GM23338 (cell line): Measurements from ENCODE around the gene SCYGR1. TPM values are rescaled to one million over a fixed set of nuclear protein-coding genes. Genes with fewer than 3 reads are reported as not detected.
A peak's percentile ranks its signal among the peaks of the same experiment; 100 is the strongest.

Source experiments
- ATAC-seq: fragments of 200-7000 bp; cut with Tn5 transposase; 3 replicates; pipeline ENCODE4 v1.9.1; 2020
- DNase-seq: peaks from one replicate; pipeline ENCODE4 v3.0.0-alpha.2; 2015; ENCODE audit warnings: low spot score
- H2AFZ ChIP-seq: fragments of 200-600 bp; sonication (generic); 2 replicates; pipeline ENCODE4 v1.8.0; 2016; ENCODE audit warnings: antibody characterized with exemption, mild to moderate bottlenecking, moderate library complexity
- H3F3A ChIP-seq: fragments of 200-600 bp; sonication (generic); replicated peaks from 2 replicates; pipeline ENCODE4 v1.8.0; 2017; ENCODE audit warnings: antibody characterized with exemption, mixed run types, low read depth
- H3K27ac ChIP-seq: fragments of 200-600 bp; sonication (generic); 2 replicates; pipeline ENCODE4 v1.6.1; 2016; ENCODE audit warnings: low read depth
- H3K27me3 ChIP-seq: fragments of 200-600 bp; sonication (generic); 2 replicates; pipeline ENCODE4 v1.8.0; 2016; ENCODE audit warnings: mild to moderate bottlenecking, mixed run types, moderate library complexity; ENCODE audit not compliant: insufficient read depth
- H3K36me3 ChIP-seq: fragments of 200-600 bp; sonication (generic); 2 replicates; pipeline ENCODE4 v1.8.0; 2016; ENCODE audit warnings: mild to moderate bottlenecking; ENCODE audit not compliant: insufficient read depth
- H3K4me1 ChIP-seq: fragments of 200-600 bp; sonication (generic); 2 replicates; pipeline ENCODE4 v1.8.0; 2016; ENCODE audit warnings: mild to moderate bottlenecking, moderate library complexity; ENCODE audit not compliant: insufficient read depth
- H3K4me2 ChIP-seq: fragments of 200-600 bp; sonication (generic); 2 replicates; pipeline ENCODE4 v1.7.1; 2017; ENCODE audit warnings: mixed run types
- H3K4me3 ChIP-seq: fragments of 200-600 bp; sonication (generic); 2 replicates; pipeline ENCODE4 v1.6.1; 2016; ENCODE audit warnings: mixed run types
- H3K79me2 ChIP-seq: fragments of 200-600 bp; sonication (generic); replicated peaks from 2 replicates; pipeline ENCODE4 v1.8.0; 2017; ENCODE audit warnings: mild to moderate bottlenecking; ENCODE audit not compliant: insufficient read depth
- H3K9me2 ChIP-seq: fragments of 200-600 bp; sonication (generic); 2 replicates; pipeline ENCODE4 v1.8.0; 2017; ENCODE audit not compliant: insufficient read depth
- H4K20me1 ChIP-seq: fragments of 200-600 bp; sonication (generic); replicated peaks from 2 replicates; pipeline ENCODE4 v1.8.0; 2017; ENCODE audit warnings: mild to moderate bottlenecking; ENCODE audit not compliant: insufficient read depth
- H3K27ac Mint-ChIP-seq: 2 replicates; pipeline ENCODE4 v1.8.0; 2020; ENCODE audit warnings: inconsistent platforms, mild to moderate bottlenecking, moderate library complexity, mixed read lengths
- H3K27me3 Mint-ChIP-seq: 3 replicates; pipeline ENCODE4 v1.8.0; 2022; ENCODE audit warnings: low read depth, mild to moderate bottlenecking, moderate library complexity, mixed read lengths, inconsistent platforms; ENCODE audit not compliant: insufficient read depth, poor library complexity
- H3K36me3 Mint-ChIP-seq: 3 replicates; pipeline ENCODE4 v1.8.0; 2021; ENCODE audit warnings: low read depth, mild to moderate bottlenecking, inconsistent platforms, moderate library complexity, mixed read lengths
- H3K4me1 Mint-ChIP-seq: 3 replicates; pipeline ENCODE4 v1.8.0; 2020; ENCODE audit warnings: mild to moderate bottlenecking, inconsistent platforms, mixed read lengths
- H3K4me3 Mint-ChIP-seq: 3 replicates; pipeline ENCODE4 v1.8.0; 2021; ENCODE audit warnings: moderate library complexity, mild to moderate bottlenecking, inconsistent platforms, mixed read lengths
- H3K9me3 Mint-ChIP-seq: 3 replicates; pipeline ENCODE4 v1.8.0; 2020; ENCODE audit warnings: moderate library complexity, mild to moderate bottlenecking, inconsistent platforms, mixed read lengths
- EZH2 ChIP-seq: fragments of 200-600 bp; sonication (generic); IDR thresholded peaks from one replicate; pipeline ENCODE4 v1.8.0; 2017; ENCODE audit warnings: antibody characterized with exemption, mild to moderate bottlenecking, low read depth; ENCODE audit not compliant: unreplicated experiment
- ZNF331 ChIP-seq: fragments of 250-450 bp; sonication (Bioruptor Pico); IDR thresholded peaks from 2 replicates; pipeline ENCODE4 v1.5.0; 2020; ENCODE audit warnings: low read depth, mild to moderate bottlenecking, moderate library complexity
- polyA plus RNA-seq: library from polyadenylated mRNA; unstranded; fragments of >200 nt; fragmentation: Nextera tagmentation; extraction: Ambion mirVana; gene quantifications from 2 replicates; pipeline ENCODE4 v1.2.1, GENCODE V29; 2016
- total RNA-seq: library from RNA; depleted of rRNA; stranded (reverse); fragments of >200 nt; shearing (Covaris generic); gene quantifications from 2 replicates; pipeline ENCODE4 v1.2.3, GENCODE V29; 2014
- TF ChIP-seq, protein P1 (sequence below): IDR thresholded peaks from 2 replicates; pipeline ENCODE4 v1.6.1; 2016; ENCODE audit warnings: antibody characterized with exemption
- TF ChIP-seq, protein P2 (sequence below), 2 experiments: fragments of 200-600 bp in 1 of 2; sonication (generic) in 1 of 2; conservative IDR thresholded peaks; 2 replicates each; pipeline versions ENCODE4 v1.5.1 to v1.6.1; 2016 to 2017; ENCODE audit warnings: antibody characterized with exemption in 2 of 2, low read depth in 2 of 2, mild to moderate bottlenecking in 2 of 2, moderate library complexity in 1 of 2
- TF ChIP-seq, protein P3 (sequence below): fragments of 250-450 bp; sonication (Bioruptor Pico); IDR thresholded peaks from 2 replicates; pipeline ENCODE4 v1.5.0; 2020; ENCODE audit warnings: mild to moderate bottlenecking, moderate library complexity

The SCYGR1 gene
- total and polyA plus RNA-seq, 2 experiments from 2014 or later: not detected

DNA sequence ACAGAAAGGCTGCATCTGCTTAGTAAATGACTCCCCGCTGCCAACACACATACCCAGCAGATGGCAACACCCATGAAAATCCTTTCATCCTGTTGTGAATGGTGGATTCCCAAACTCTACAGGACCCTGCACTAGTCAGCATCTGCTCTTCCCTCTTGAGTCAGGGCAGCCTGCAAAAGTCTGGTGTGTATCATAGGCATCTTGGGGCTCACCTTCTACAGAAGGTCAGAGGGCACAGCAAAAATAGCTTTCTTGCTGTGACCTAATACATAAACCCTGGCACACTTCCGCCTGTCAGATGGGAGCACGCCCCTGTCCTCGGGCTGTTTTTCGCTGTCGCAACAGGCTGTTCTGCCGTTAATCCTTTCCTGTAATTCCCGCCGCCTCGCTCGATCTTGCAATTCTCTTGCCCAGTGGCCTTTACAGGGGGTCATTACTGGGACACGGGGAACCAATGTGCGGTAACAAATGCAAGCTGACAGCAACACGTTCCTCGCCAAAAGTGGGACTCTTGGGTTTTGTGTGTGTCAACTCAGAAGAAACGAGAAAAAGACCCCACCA, 19.9 kb upstream of the SCYGR1 start:
- Histone ChIP-seq H4K20me1 (no peaks in the 10 kb centered on the region), H2AFZ (peak overlapping the region; percentile 76; the same call in 1 of the 2 replicates), H3K9me2 (no peaks in the 10 kb centered on the region), H3K79me2 (no peaks in the 10 kb centered on the region), H3F3A (no peaks in the 10 kb centered on the region), H3K4me2 (no peak overlapping the region), H3K36me3 (no peaks in the 10 kb centered on the region), H3K4me1 (no peaks in the 10 kb centered on the region), H3K27me3 (no peaks in the 10 kb centered on the region), H3K27ac (no peak overlapping the region), H3K4me3 (no peak overlapping the region)
- no peaks in the 10 kb centered on the region for H3K27me3 Mint-ChIP-seq
- ATAC-seq (no peak; the same call in 2 of the 3 replicates), DNase-seq (no peak)
- no peak overlapping the region for H3K4me3 Mint-ChIP-seq
- H3K4me1 Mint-ChIP-seq: peaks cover 4% of the 10 kb centered on the region; the same call in 2 of the 3 replicates
- H3K36me3 Mint-ChIP-seq: no peaks in the 10 kb centered on the region; the same call in 2 of the 3 replicates
- H3K27ac Mint-ChIP-seq: no peak overlapping the region; the same call in 1 of the 2 replicates
- H3K9me3 Mint-ChIP-seq: peaks cover 4% of the 10 kb centered on the region; the same call in 1 of the 3 replicates
- TF ChIP-seq, protein P1, sequence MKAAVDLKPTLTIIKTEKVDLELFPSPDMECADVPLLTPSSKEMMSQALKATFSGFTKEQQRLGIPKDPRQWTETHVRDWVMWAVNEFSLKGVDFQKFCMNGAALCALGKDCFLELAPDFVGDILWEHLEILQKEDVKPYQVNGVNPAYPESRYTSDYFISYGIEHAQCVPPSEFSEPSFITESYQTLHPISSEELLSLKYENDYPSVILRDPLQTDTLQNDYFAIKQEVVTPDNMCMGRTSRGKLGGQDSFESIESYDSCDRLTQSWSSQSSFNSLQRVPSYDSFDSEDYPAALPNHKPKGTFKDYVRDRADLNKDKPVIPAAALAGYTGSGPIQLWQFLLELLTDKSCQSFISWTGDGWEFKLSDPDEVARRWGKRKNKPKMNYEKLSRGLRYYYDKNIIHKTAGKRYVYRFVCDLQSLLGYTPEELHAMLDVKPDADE: no peak
- TF ChIP-seq, protein P2, sequence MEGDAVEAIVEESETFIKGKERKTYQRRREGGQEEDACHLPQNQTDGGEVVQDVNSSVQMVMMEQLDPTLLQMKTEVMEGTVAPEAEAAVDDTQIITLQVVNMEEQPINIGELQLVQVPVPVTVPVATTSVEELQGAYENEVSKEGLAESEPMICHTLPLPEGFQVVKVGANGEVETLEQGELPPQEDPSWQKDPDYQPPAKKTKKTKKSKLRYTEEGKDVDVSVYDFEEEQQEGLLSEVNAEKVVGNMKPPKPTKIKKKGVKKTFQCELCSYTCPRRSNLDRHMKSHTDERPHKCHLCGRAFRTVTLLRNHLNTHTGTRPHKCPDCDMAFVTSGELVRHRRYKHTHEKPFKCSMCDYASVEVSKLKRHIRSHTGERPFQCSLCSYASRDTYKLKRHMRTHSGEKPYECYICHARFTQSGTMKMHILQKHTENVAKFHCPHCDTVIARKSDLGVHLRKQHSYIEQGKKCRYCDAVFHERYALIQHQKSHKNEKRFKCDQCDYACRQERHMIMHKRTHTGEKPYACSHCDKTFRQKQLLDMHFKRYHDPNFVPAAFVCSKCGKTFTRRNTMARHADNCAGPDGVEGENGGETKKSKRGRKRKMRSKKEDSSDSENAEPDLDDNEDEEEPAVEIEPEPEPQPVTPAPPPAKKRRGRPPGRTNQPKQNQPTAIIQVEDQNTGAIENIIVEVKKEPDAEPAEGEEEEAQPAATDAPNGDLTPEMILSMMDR (conservative IDR thresholded peaks at IDR 0.05; ENCODE audit: low read depth in 2 of 2): peak in 1 of 2 experiments; percentile 21; a peak in 1 of 4 replicates

DNA sequence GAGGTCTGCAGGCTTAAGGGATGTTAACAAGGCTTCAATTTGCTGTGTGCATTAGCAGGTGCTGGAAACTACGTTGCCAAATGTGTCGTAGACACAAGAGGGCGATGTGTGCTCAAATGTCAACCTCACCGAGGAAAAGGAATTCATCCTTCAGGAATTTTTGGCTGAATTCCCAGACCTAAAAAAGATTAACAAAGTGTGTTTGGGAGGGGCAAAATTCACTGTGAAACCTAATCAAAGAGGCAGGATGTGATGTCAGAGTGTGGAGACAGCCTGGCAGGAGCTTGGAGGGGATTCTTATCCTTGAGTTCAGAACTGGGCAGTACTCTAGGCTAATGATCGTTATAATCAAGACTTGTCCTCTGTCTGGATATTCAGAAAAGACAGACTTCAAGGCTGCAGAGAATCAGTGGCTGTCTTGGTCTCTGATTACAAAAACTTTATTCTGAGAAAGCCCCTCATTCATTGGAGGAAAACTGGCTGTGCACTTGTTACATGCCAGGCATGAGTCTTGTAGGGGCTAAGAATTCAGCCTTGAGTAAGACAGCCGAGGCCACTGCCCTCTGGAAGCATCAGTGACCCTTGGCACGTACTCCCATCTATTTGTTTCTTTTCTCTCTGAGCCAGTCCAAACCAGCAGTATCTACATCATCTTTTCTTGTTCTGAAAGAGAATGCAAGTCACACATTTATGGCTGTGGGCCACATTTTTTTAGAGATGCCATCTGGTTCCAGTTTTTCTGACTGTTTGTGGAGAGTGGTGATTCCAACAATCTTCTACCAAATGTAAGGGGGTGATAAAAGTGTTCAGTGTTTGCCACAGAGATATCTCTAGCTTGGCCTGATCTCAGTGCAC, 18.7 kb upstream of the SCYGR1 start:
- ATAC-seq (peak; percentile 94), DNase-seq (peak; percentile 93)
- no peaks in the 10 kb centered on the region for H3K27me3 Mint-ChIP-seq
- no peaks in the 10 kb centered on the region for H3K79me2 ChIP-seq
- H3K4me1 ChIP-seq: no peaks in the 10 kb centered on the region
- no peak overlapping the region for H3K4me3 Mint-ChIP-seq
- H3K27me3 ChIP-seq: no peaks in the 10 kb centered on the region
- H4K20me1 ChIP-seq: no peaks in the 10 kb centered on the region
- H3K4me1 Mint-ChIP-seq: peaks cover 4% of the 10 kb centered on the region; the same call in 2 of the 3 replicates
- no peak overlapping the region for H2AFZ ChIP-seq
- H3K9me2 ChIP-seq: no peaks in the 10 kb centered on the region
- H3K9me3 Mint-ChIP-seq: peaks cover 4% of the 10 kb centered on the region; the same call in 1 of the 3 replicates
- H3F3A ChIP-seq: no peaks in the 10 kb centered on the region
- H3K27ac Mint-ChIP-seq: peak overlapping the region; percentile 17; the same call in 1 of the 2 replicates
- H3K4me3 ChIP-seq: no peak overlapping the region
- H3K27ac ChIP-seq: no peak overlapping the region
- no peaks in the 10 kb centered on the region; the same call in 2 of the 3 replicates for H3K36me3 Mint-ChIP-seq
- no peak overlapping the region for H3K4me2 ChIP-seq
- no peaks in the 10 kb centered on the region for H3K36me3 ChIP-seq
- TF ChIP-seq, protein P3, sequence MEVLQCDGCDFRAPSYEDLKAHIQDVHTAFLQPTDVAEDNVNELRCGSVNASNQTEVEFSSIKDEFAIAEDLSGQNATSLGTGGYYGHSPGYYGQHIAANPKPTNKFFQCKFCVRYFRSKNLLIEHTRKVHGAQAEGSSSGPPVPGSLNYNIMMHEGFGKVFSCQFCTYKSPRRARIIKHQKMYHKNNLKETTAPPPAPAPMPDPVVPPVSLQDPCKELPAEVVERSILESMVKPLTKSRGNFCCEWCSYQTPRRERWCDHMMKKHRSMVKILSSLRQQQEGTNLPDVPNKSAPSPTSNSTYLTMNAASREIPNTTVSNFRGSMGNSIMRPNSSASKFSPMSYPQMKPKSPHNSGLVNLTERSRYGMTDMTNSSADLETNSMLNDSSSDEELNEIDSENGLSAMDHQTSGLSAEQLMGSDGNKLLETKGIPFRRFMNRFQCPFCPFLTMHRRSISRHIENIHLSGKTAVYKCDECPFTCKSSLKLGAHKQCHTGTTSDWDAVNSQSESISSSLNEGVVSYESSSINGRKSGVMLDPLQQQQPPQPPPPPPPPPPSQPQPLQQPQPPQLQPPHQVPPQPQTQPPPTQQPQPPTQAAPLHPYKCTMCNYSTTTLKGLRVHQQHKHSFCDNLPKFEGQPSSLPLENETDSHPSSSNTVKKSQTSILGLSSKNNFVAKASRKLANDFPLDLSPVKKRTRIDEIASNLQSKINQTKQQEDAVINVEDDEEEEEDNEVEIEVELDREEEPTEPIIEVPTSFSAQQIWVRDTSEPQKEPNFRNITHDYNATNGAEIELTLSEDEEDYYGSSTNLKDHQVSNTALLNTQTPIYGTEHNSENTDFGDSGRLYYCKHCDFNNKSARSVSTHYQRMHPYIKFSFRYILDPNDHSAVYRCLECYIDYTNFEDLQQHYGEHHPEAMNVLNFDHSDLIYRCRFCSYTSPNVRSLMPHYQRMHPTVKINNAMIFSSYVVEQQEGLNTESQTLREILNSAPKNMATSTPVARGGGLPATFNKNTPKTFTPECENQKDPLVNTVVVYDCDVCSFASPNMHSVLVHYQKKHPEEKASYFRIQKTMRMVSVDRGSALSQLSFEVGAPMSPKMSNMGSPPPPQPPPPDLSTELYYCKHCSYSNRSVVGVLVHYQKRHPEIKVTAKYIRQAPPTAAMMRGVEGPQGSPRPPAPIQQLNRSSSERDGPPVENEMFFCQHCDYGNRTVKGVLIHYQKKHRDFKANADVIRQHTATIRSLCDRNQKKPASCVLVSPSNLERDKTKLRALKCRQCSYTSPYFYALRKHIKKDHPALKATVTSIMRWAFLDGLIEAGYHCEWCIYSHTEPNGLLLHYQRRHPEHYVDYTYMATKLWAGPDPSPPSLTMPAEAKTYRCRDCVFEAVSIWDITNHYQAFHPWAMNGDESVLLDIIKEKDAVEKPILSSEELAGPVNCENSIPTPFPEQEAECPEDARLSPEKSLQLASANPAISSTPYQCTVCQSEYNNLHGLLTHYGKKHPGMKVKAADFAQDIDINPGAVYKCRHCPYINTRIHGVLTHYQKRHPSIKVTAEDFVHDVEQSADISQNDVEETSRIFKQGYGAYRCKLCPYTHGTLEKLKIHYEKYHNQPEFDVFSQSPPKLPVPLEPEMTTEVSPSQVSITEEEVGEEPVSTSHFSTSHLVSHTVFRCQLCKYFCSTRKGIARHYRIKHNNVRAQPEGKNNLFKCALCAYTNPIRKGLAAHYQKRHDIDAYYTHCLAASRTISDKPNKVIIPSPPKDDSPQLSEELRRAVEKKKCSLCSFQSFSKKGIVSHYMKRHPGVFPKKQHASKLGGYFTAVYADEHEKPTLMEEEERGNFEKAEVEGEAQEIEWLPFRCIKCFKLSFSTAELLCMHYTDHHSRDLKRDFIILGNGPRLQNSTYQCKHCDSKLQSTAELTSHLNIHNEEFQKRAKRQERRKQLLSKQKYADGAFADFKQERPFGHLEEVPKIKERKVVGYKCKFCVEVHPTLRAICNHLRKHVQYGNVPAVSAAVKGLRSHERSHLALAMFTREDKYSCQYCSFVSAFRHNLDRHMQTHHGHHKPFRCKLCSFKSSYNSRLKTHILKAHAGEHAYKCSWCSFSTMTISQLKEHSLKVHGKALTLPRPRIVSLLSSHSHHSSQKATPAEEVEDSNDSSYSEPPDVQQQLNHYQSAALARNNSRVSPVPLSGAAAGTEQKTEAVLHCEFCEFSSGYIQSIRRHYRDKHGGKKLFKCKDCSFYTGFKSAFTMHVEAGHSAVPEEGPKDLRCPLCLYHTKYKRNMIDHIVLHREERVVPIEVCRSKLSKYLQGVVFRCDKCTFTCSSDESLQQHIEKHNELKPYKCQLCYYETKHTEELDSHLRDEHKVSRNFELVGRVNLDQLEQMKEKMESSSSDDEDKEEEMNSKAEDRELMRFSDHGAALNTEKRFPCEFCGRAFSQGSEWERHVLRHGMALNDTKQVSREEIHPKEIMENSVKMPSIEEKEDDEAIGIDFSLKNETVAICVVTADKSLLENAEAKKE (CRISPR knock-in tag): no peak
- TF ChIP-seq EZH2 (no peak), ZNF331 (CRISPR knock-in tag) (no peak)
- TF ChIP-seq, protein P1: no peak
